Measurements from ENCODE around the gene MSI1. TPM values are rescaled to one million over a fixed set of nuclear protein-coding genes. Genes with fewer than 3 reads are reported as not detected.

Gene MSI1
- total and polyA plus RNA-seq, 2 of the 13 experiments (the other 11 are each of a cell fraction or from before 2014, with no cell fraction given): 0.09 to 0.46 TPM

GRCh38 chr12:120321382-120322202 lies 47.4 kb downstream of the MSI1 start (continued):
- TF ChIP-seq PBX2 (CRISPR knock-in tag; IDR thresholded peaks at IDR 0.05) (peak; percentile 84), HNF4G (IDR thresholded peaks at IDR 0.05; ENCODE audit: borderline replicate concordance, low read depth, low read length) (0 out of 2 replicates have a peak, but pooled peaks have one; percentile 32), HNF4G (CRISPR knock-in tag; IDR thresholded peaks at IDR 0.05; ENCODE audit: borderline replicate concordance, low read depth) (0 out of 2 replicates have a peak, but pooled peaks have one; percentile 23), ZNF770 (CRISPR knock-in tag; IDR thresholded peaks at IDR 0.05) (peak; percentile 71; the same call in 1 of the 2 replicates), ZFY (CRISPR knock-in tag; IDR thresholded peaks at IDR 0.05) (peak; percentile 15; the same call in 1 of the 2 replicates), ZNF10 (CRISPR knock-in tag; IDR thresholded peaks at IDR 0.05; ENCODE audit: borderline replicate concordance, low read depth) (no peak), KLF16 (CRISPR knock-in tag; IDR thresholded peaks at IDR 0.05) (no peak), E2F1 (CRISPR knock-in tag; IDR thresholded peaks at IDR 0.05) (no peak), IKZF4 (CRISPR knock-in tag; IDR thresholded peaks at IDR 0.05; ENCODE audit: borderline replicate concordance, low read depth, not compliant biosample characterization) (no peak), YEATS4 (CRISPR knock-in tag; IDR thresholded peaks at IDR 0.05; ENCODE audit: borderline replicate concordance) (no peak), ZSCAN12 (CRISPR knock-in tag; IDR thresholded peaks at IDR 0.05) (no peak), ZNF496 (CRISPR knock-in tag; IDR thresholded peaks at IDR 0.05; ENCODE audit: insufficient replicate concordance) (no peak), ZMYM4 (CRISPR knock-in tag; IDR thresholded peaks at IDR 0.05) (no peak; the same call in 1 of the 2 replicates), PPARG (CRISPR knock-in tag; conservative IDR thresholded peaks at IDR 0.05) (no peak), ZNF672 (CRISPR knock-in tag; IDR thresholded peaks at IDR 0.05) (no peak), KDM2A (CRISPR knock-in tag; IDR thresholded peaks at IDR 0.05; ENCODE audit: borderline replicate concordance, low read depth) (no peak), TIGD3 (CRISPR knock-in tag; IDR thresholded peaks at IDR 0.05; ENCODE audit: borderline replicate concordance) (no peak), ZNF589 (CRISPR knock-in tag; conservative IDR thresholded peaks at IDR 0.05) (no peak), ZNF362 (CRISPR knock-in tag; IDR thresholded peaks at IDR 0.05; ENCODE audit: borderline replicate concordance) (no peak), ZNF782 (CRISPR knock-in tag; IDR thresholded peaks at IDR 0.05; ENCODE audit: borderline replicate concordance) (no peak), MLLT10 (CRISPR knock-in tag; IDR thresholded peaks at IDR 0.05) (no peak), EZH2 (conservative IDR thresholded peaks at IDR 0.05; ENCODE audit: low read depth, low read length) (no peak)
